Pons (tissue), 1 donor: ENCODE data around the gene RPS26.
"Not testable (repeated sequence)": the region's sequence is repeated elsewhere in the genome, so short reads cannot be mapped to it uniquely, and the experiment has no call there.

ENCODE experiments used
- DNase-seq: peaks from one replicate; pipeline ENCODE4 v3.0.0-alpha.2; 2016; ENCODE audit warnings: low spot score

RPS26 gene

GRCh38 chr12:56041552-56042429, at the start of gene RPS26:
TSS of gene RPS26 (plus strand) at chr12:56041918. CDS start at chr12:56042167, 249 bp downstream.
- DNase-seq = peak; percentile 99

GRCh38 chr12:55993230-55993853, 48.4 kb upstream of the RPS26 start:
- DNase-seq = no peak

GRCh38 chr12:55995366-55995765, 46.4 kb upstream of the RPS26 start:
- DNase-seq = no peak

- DNase-seq = peak; percentile 83
Measured at GRCh38 chr12:55996201-55996714, 45.5 kb upstream of the RPS26 start.

- DNase-seq = peak; percentile 99
Measured at GRCh38 chr12:55996715-55997534, 44.8 kb upstream of the RPS26 start, which contains the start of gene SUOX. TSS of gene SUOX (plus strand) at chr12:55997276. CDS start at chr12:56002222, 4,946 bp downstream.

GRCh38 chr12:55997535-55997859, 44.2 kb upstream of the RPS26 start:
- no peak for DNase-seq

- not testable (repeated sequence) for DNase-seq
Measured at GRCh38 chr12:55999522-55999921, 42.2 kb upstream of the RPS26 start.

- not testable (repeated sequence) for DNase-seq
Measured at GRCh38 chr12:55999999-56000540, 41.6 kb upstream of the RPS26 start.

GRCh38 chr12:56001487-56002100, 40.1 kb upstream of the RPS26 start:
- no peak for DNase-seq

GRCh38 chr12:56003376-56003775, 38.3 kb upstream of the RPS26 start:
- DNase-seq = not testable (repeated sequence)

- no peak for DNase-seq
Measured at GRCh38 chr12:56004211-56004610, 37.5 kb upstream of the RPS26 start.

GRCh38 chr12:56007564-56008559, 33.9 kb upstream of the RPS26 start:
- DNase-seq = peak; percentile 32

GRCh38 chr12:56010111-56010570, 31.6 kb upstream of the RPS26 start:
- no peak for DNase-seq

GRCh38 chr12:56011509-56012090, 30.1 kb upstream of the RPS26 start:
- no peak for DNase-seq

GRCh38 chr12:56013482-56013881, 28.2 kb upstream of the RPS26 start:
- no peak for DNase-seq

- no peak for DNase-seq
Measured at GRCh38 chr12:56014205-56014604, 27.5 kb upstream of the RPS26 start.

- no peak for DNase-seq
Measured at GRCh38 chr12:56017181-56017580, 24.5 kb upstream of the RPS26 start.

GRCh38 chr12:56018356-56018755, 23.4 kb upstream of the RPS26 start:
- no peak for DNase-seq

GRCh38 chr12:56020423-56021184, 21.1 kb upstream of the RPS26 start, which contains the start of gene IKZF4:
TSS of gene IKZF4 (plus strand) at chr12:56021043. CDS start at chr12:56021494, 451 bp downstream.
- peak; percentile 42 for DNase-seq
